Adipose tissue (tissue), 3 donors: ENCODE measurements around the gene PIK3R4. TPM values are rescaled to one million over a fixed set of nuclear protein-coding genes. Genes with fewer than 3 reads are reported as not detected.

Experiments
- H3K27ac ChIP-seq: one replicate; pipeline ENCODE4 v1.5.1; 2013; ENCODE audit warnings: low read depth, low read length
- WGBS, 3 donors: extraction: QIAGEN DNeasy Blood & Tissue Kit; methylation state at CpG; one replicate each; pipeline ENCODE4 v1.1.7; 2013; 5-methylcytosine and 5-hydroxymethylcytosine counted together
- polyA plus RNA-seq, 3 donors: library from polyadenylated mRNA; stranded (reverse); fragments of 200-250 nt; gene quantifications; one replicate each; pipeline ENCODE4 v1.2.3, GENCODE V29; 2013
- donor health status: healthy with polysubstance abuse.
- donor health status: Bipolar disorder and iron deficiency.
- donor health status: healthy.

The PIK3R4 gene
- polyA plus RNA-seq, 3 donors, result 11.0 to 20.9 (median 15.9) TPM

DNA sequence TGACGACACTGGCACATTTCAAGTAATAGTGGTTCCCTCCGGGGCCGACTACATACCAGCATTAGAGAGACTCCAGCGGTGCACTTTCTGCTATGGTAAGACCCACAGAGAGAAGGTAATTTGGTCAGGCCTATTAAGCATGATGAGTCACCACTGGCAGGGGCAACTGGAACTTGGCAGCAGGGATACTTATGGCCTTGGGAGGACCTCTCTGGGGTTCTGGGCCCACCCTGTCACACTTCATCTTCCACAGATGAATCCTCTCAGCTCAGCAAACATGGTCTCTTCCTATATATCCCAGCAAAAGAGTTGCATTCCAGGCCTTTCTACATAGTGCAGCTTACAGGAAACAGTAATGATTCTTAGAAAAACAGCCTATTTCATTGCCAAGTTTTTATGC lies 88.0 kb downstream of the PIK3R4 start:
- H3K27ac ChIP-seq, result no peak overlapping the region
- WGBS, 3 donors, result 58 to 88% (median 65%) methylated on average over 4 of the region's 4 CpGs

DNA sequence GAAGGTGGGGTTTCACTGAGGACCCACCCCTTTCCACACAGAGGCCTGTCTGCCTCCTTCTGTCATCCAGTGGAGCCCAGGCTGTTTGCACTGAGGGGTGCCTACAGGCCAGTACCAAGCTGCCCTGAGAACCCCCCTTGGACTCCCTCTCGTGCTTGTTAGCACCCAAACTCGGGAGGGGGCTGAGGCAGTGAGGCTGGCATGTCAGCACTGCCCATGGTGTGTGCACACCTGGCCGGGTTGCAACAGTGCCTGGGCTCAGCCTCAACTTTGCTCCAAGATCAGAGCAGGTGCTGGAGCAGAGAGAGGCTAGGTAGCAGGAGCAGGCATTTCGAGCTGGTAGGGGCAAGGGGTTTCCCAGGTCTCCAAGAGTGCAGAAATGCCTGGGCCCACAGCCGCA lies 90.0 kb downstream of the PIK3R4 start:
- H3K27ac ChIP-seq, result no peak overlapping the region
- 93 to 97% (median 93%) methylated on average over 5 of the region's 5 CpGs for WGBS, 3 donors

DNA sequence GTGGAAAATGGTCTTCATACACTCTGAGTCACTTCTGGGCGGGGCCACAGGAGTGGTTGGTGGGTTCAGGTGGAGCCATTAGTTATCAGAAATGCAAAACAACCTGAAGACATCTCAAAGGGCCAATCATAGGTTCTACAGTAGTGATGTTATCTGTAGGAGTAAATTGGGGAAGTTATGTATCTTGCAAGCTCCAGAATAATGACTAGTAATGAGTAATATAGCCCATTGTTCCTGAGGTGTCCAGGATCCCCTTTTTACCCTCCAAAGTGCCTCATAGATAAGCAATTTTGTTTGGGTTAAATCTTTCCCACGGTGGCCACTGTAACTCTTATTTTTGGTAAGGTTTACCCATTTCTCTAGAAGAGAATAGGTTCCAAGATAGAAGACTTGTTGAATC lies 91.7 kb downstream of the PIK3R4 start:
- WGBS, 3 donors, result 92 to 98% (median 98%) methylated on average over 2 of the region's 2 CpGs

DNA sequence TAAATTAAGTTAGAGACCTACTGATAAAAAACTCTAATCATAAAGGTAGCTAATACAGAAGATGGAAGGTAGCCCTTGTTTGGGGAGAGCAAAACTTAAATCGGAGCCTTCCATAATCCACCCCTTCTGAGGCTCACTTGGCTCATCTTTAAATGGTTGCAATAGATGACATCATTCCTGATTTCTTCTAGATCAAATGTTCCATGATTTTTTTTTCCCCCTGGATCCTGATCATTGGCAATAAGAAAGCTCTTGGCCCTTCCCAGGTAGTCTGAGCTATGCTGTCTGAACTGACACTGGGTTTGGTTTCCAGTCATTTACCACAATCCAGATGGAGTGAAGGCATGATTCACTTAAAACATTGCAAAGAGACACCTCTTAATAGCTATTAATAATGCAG lies 92.5 kb downstream of the PIK3R4 start:
- H3K27ac ChIP-seq, result no peak overlapping the region
- WGBS, 3 donors, result 91 to 96% (median 93%) methylated on average over 1 of the region's 1 CpG

More for the DNA sequence above, 91.7 kb downstream of the PIK3R4 start:
- no peak overlapping the region for H3K27ac ChIP-seq

DNA sequence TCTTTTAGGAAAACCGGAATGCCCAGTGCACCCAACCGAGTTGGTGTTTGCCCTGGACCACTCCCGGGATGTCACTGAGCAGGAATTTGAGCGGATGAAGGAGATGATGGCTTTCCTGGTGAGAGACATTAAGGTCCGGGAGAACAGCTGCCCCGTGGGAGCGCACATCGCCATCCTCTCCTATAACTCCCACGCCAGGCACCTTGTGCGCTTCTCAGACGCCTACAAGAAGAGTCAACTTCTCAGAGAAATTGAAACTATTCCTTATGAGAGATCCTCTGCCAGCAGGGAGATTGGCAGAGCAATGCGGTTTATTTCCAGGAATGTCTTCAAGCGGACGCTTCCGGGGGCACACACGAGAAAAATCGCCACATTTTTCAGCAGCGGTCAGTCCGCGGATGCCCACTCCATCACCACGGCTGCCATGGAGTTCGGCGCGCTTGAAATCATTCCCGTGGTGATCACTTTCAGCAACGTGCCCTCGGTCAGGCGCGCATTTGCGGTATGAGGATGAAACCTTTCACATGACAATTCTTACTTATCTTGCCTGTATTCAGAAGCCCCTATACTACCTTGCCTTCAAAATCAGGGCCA lies 97.5 kb downstream of the PIK3R4 start:
- WGBS, 3 donors, result 88 to 90% (median 88%) methylated on average over 30 of the region's 30 CpGs
- H3K27ac ChIP-seq, result no peak overlapping the region

DNA sequence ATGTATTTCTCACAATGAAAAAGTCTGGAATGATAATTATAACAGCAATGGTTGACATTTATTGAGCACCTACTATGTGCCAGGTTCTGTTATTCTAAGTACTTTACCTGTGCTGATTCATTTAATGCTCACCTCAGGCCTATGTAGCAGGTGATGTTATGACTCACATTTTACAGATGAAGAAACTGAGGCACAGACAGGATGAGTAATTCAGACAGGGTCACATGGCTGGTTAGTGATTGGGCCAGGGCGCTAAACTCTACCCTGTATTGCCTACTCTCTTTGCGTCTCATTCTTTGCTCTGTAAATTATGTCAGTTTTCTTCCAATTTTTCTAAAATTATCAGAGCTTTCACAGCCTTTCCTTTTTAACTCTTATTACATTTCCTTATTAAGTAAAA lies 98.3 kb downstream of the PIK3R4 start:
- WGBS, 3 donors, result 86 to 90% (median 89%) methylated on average over 2 of the region's 2 CpGs
- no peak overlapping the region for H3K27ac ChIP-seq

DNA sequence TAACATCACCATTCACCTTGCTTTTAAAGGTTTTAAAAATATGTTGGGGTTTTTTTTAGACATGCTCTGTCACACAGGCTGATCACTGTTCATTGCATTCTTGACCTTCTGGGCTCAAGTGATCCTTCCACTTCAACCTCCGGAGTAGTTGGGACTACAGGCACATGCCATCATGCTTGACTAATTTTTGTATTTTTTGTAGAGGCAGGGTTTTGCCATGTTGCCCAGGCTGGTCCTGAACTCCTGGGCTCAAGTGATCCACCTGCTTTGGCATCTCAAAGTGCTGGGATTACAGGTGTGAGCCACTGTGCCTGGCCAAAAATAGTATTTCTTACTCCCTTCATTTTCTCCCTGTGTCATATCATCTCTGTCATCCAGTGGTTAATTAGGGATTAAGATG lies 101.4 kb downstream of the PIK3R4 start:
- H3K27ac ChIP-seq, result no peak overlapping the region
- WGBS, 3 donors, result 70 to 79% (median 72%) methylated on average over 1 of the region's 1 CpG

DNA sequence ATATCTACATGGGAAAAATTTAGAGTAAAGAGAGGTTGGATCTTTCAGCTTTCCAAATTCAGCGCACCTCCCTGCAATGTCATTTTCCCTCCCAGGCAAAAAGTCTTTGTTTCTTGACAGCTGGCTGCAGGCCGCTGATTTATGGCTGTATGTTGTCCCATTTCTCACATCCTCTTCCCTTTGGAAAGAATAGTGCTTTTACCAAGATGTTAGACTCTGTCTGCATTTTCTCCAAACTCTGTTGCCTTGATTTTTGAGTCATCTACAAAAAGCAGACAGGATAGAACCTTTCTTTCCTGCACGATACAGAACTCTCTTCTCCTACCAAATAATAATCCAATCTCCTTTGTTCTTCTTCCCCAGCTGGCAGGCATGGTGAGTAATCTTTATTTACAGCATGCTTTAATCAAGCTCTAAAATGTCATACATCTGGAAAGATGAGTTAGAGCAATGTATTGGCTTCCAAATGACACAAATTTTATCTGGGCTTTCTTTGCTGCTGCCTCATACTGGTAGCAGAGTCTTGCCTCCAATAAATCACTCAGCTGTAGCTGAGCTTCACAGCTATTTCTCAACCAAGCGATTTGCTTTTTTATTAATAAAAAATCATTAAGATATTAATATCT lies 101.9 kb downstream of the PIK3R4 start:
- WGBS, 3 donors, result 64 to 82% (median 72%) methylated on average over 4 of the region's 4 CpGs
- no peak overlapping the region for H3K27ac ChIP-seq

DNA sequence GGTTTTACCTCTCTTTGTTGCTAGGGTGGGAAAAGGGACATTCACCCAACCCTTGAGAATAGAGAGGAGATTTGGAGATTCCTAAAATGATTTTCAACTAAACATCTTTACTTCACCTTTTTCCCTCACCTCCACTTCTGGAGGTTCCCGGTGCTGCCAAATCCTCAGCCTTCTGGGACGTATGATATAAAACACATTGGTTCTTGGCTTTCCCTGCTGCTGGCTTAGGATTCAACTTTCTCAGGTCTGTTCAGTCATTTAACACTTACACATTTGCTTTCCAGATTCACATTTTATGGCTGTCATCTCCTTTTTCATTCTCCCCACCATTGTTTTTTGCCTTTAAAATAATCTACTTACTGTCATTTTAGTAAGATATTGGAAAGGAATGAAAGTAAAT lies 106.6 kb downstream of the PIK3R4 start:
- H3K27ac ChIP-seq, result no peak overlapping the region
- 82 to 87% (median 86%) methylated on average over 2 of the region's 2 CpGs for WGBS, 3 donors

DNA sequence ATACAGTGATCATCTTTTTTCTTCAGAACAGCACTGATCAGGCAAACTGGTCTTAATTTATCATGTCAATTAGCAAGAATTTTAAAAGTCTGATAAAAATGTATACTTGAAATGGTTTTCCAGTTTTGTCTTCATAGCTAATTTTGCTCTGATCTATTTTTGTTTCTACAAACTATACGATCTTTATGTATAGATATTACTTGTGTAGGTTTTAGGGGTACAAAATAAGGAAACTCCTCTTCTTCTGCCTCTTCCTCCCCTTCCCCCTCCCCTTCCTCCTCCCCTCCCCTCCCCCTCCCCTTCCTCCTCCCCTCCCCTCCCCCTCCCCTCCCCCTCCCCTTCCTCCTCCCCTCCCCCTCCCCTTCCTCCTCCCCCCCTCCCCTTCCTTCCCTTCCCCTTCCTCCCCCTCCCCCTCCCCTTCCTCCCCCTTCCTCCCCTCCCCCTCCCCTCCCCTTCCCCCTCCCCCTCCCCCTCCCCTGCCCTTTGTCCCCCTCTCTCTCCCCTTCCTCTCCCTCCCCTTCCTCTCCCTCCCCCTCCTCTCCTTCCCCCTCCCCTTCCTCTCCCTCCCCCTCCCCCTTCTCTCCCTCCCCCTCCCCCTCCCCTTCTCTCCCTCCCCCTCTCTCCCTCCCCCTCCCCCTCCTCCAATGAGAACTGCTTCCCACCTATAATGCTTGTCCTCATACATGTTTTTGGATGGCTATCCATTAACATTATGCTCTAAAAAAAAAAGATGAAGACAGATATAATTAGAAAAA lies 110.0 kb downstream of the PIK3R4 start:
- no peak overlapping the region for H3K27ac ChIP-seq
- 64 to 81% (median 69%) methylated on average over 1 of the region's 1 CpG for WGBS, 3 donors

DNA sequence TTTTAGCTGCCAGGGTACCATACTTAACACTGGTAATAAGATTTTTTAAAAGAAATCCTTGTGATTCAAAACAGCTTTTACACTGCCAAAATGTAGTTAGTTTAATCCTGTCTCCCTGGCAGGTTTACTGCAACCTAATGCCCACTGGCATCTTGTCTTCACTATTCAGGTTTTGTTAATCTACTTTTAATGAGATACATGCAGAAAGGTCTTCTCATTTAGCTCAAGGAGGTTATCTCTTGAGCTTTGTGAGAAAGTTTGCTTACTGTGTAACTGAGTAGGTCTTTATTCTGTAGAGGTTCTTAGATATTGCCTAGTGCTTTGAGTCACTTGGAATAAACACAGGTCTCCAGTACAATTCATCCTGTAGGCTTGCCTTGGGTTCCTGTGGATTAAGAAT lies 110.7 kb downstream of the PIK3R4 start:
- no peak overlapping the region for H3K27ac ChIP-seq

DNA sequence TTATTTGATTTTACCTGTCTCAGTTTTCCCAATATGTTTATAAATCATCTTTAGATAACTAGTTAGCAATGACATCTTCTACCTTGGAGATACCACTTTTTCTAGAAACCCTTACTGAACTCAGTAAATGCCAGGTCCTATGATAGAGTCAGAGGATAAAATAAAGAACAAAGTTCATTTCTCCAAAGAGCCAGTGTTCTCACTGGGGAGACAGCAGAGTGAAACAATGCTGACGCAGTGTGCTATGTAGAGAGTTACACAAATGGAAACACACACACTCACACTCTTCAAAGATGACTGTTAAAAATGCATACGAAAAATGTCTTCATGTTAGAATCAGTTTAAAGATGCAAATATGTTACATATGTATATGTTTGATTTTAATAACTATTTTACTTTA lies 111.3 kb downstream of the PIK3R4 start:
- H3K27ac ChIP-seq, result no peak overlapping the region
- 82 to 91% (median 86%) methylated on average over 2 of the region's 2 CpGs for WGBS, 3 donors

Other genes starting within 250 kb of the PIK3R4 start
- under 1 TPM; 0.10 to 0.25 (median 0.22) TPM for gene COL6A6, start 229.7 kb downstream of the PIK3R4 start, polyA plus RNA-seq
- 10 to 100 TPM; 21.5 to 38.9 (median 26.0) TPM for gene ATP2C1, start 147.3 kb upstream of the PIK3R4 start, polyA plus RNA-seq